Thoracic aorta (tissue), 2 donors: ENCODE data around the gene FASN. TPM values are rescaled to one million over a fixed set of nuclear protein-coding genes. Genes with fewer than 3 reads are reported as not detected.
A peak's percentile ranks its signal among the peaks of the same experiment; 100 is the strongest.

Source experiments
- ATAC-seq: fragments of 150-250 bp; one replicate; pipeline ENCODE4 v1.8.0; 2017; ENCODE audit warnings: low read depth; ENCODE audit not compliant: insufficient number of reproducible peaks, low FRiP score
- DNase-seq: peaks from one replicate; pipeline ENCODE4 v3.0.0-alpha.2; 2020; ENCODE audit warnings: low spot score
- H3K27ac ChIP-seq, 2 donors: fragments of 200-600 bp; sonication (generic); 1 replicate in 1 of 2; 2 replicates in 1 of 2; pipeline ENCODE4 v1.5.1; 2016; ENCODE audit warnings: mild to moderate bottlenecking in 2 of 2, moderate library complexity in 2 of 2
- H3K27me3 ChIP-seq: fragments of 200-600 bp; sonication (generic); replicated peaks from 2 replicates; pipeline ENCODE4 v1.6.0; 2016; ENCODE audit warnings: mild to moderate bottlenecking; ENCODE audit not compliant: insufficient read depth
- H3K36me3 ChIP-seq: fragments of 200-600 bp; sonication (generic); one replicate; pipeline ENCODE4 v1.5.1; 2016
- H3K4me1 ChIP-seq, 2 donors: fragments of 200-600 bp; sonication (generic); 1 replicate in 1 of 2; 2 replicates in 1 of 2; pipeline versions ENCODE4 v1.5.1 to v1.6.0; 2016; ENCODE audit warnings: low read depth in 2 of 2, mild to moderate bottlenecking in 1 of 2; ENCODE audit not compliant: control insufficient read depth in 1 of 2
- H3K4me3 ChIP-seq: fragments of 200-600 bp; sonication (generic); 2 replicates; pipeline ENCODE4 v1.5.1; 2016; ENCODE audit warnings: mild to moderate bottlenecking
- H3K9me3 ChIP-seq: fragments of 200-600 bp; sonication (generic); 2 replicates; pipeline ENCODE4 v1.5.1; 2016
- CTCF ChIP-seq: fragments of 200-600 bp; sonication (generic); IDR thresholded peaks from one replicate; pipeline ENCODE4 v1.5.1; 2019; ENCODE audit warnings: antibody characterized with exemption
- total RNA-seq, 2 donors: library from RNA; depleted of rRNA; stranded (reverse); fragments of >200 nt; gene quantifications; one replicate each; pipeline versions ENCODE4 v1.1.0 to v1.2.3, GENCODE V29; 2016

The FASN gene
- total RNA-seq, 2 donors from 2014 or later: 49.6 to 50.9 TPM

GRCh38 chr17:82031885-82032627 lies 66.0 kb downstream of the FASN start:
- Histone ChIP-seq H3K27ac (no peak overlapping the region), H3K36me3 (no peaks in the 10 kb centered on the region), H3K27me3 (no peaks in the 10 kb centered on the region), H3K4me3 (peak overlapping the region; percentile 42), H3K9me3 (no peaks in the 10 kb centered on the region), H3K4me1 (peaks cover 13 to 30% of the 10 kb centered on the region in 2 donors)
- ATAC-seq (no peak), DNase-seq (no peak)
- TF ChIP-seq CTCF: no peak

GRCh38 chr17:82031303-82031884 lies 66.6 kb downstream of the FASN start, which contains the start of gene RAC3:
Gene RAC3, plus strand, starts transcription at chr17:82031678. Its CDS starts 84 bp downstream, at chr17:82031762.
- peaks cover 8 to 23% of the 10 kb centered on the region in 2 donors for H3K4me1 ChIP-seq
- no peaks in the 10 kb centered on the region for H3K36me3 ChIP-seq
- DNase-seq (no peak), ATAC-seq (no peak)
- TF ChIP-seq CTCF: no peak
- no peaks in the 10 kb centered on the region for H3K27me3 ChIP-seq
- H3K4me3 ChIP-seq: peak within 1 kb of the TSS; percentile 74
- H3K27ac ChIP-seq: no peak within 1 kb of the TSS
- no peaks in the 10 kb centered on the region for H3K9me3 ChIP-seq

GRCh38 chr17:82030470-82031302 lies 67.3 kb downstream of the FASN start:
- TF ChIP-seq CTCF: peak; percentile 92
- no peak for DNase-seq
- Histone ChIP-seq H3K27me3 (no peaks in the 10 kb centered on the region), H3K27ac (no peak overlapping the region), H3K4me3 (peak overlapping the region; percentile 74), H3K4me1 (peaks cover 8 to 16% of the 10 kb centered on the region in 2 donors), H3K9me3 (no peaks in the 10 kb centered on the region), H3K36me3 (no peaks in the 10 kb centered on the region)
- ATAC-seq: peak; percentile 56

- no peak for ATAC-seq
- Histone ChIP-seq H3K9me3 (no peaks in the 10 kb centered on the region), H3K27me3 (no peaks in the 10 kb centered on the region), H3K36me3 (no peaks in the 10 kb centered on the region), H3K4me1 (peaks cover 8 to 15% of the 10 kb centered on the region in 2 donors), H3K27ac (no peak overlapping the region), H3K4me3 (peak overlapping the region; percentile 74)
- DNase-seq: no peak
- TF ChIP-seq CTCF: no peak
Observed at GRCh38 chr17:82029990-82030469, 68.0 kb downstream of the FASN start.

GRCh38 chr17:82029391-82029790 lies 68.6 kb downstream of the FASN start:
- H3K27ac ChIP-seq: no peak overlapping the region
- H3K9me3 ChIP-seq: no peaks in the 10 kb centered on the region
- peaks cover 8 to 16% of the 10 kb centered on the region in 2 donors for H3K4me1 ChIP-seq
- no peak for TF ChIP-seq CTCF
- no peak overlapping the region for H3K4me3 ChIP-seq
- no peak for DNase-seq
- no peaks in the 10 kb centered on the region for H3K36me3 ChIP-seq
- no peak for ATAC-seq
- no peaks in the 10 kb centered on the region for H3K27me3 ChIP-seq
